H9 (cell line): ENCODE data around the gene LIN7A. TPM values are rescaled to one million over a fixed set of nuclear protein-coding genes. Genes with fewer than 3 reads are reported as not detected.

Experiments
- DNase-seq: peaks from one replicate; pipeline ENCODE4 v3.0.0-alpha.2; 2017
- H2AFZ ChIP-seq: one replicate; pipeline ENCODE4 v1.6.1; 2013; ENCODE audit warnings: mild to moderate bottlenecking, low read length, control low read depth, moderate library complexity
- H2AK5ac ChIP-seq: 2 replicates; pipeline ENCODE4 v1.6.1; 2013; ENCODE audit warnings: low read length, control low read depth, mixed read lengths; ENCODE audit not compliant: insufficient read length
- H2BK120ac ChIP-seq: one replicate; pipeline ENCODE4 v1.6.1; 2013; ENCODE audit warnings: low read depth, mild to moderate bottlenecking, low read length, control low read depth, inconsistent platforms; ENCODE audit not compliant: poor library complexity, severe bottlenecking
- H2BK12ac ChIP-seq: 2 replicates; pipeline ENCODE4 v1.6.1; 2013; ENCODE audit warnings: low read length, control low read depth, mixed read lengths, low read depth; ENCODE audit not compliant: insufficient read length
- H2BK15ac ChIP-seq: 2 replicates; pipeline ENCODE4 v1.6.1; 2013; ENCODE audit warnings: low read depth, low read length, control low read depth
- H2BK20ac ChIP-seq: one replicate; pipeline ENCODE4 v1.6.1; 2013; ENCODE audit warnings: low read depth, mild to moderate bottlenecking, low read length, control low read depth, inconsistent platforms; ENCODE audit not compliant: poor library complexity, severe bottlenecking
- H2BK5ac ChIP-seq: 2 replicates; pipeline ENCODE4 v1.6.1; 2013; ENCODE audit warnings: low read length, control low read depth, mixed read lengths; ENCODE audit not compliant: insufficient read length
- H3K14ac ChIP-seq: 2 replicates; pipeline ENCODE4 v1.6.1; 2013; ENCODE audit warnings: low read length, control low read depth; ENCODE audit not compliant: insufficient read depth
- H3K18ac ChIP-seq: 2 replicates; pipeline ENCODE4 v1.6.1; 2013; ENCODE audit warnings: low read depth, mild to moderate bottlenecking, mixed read lengths, low read length, control low read depth; ENCODE audit not compliant: insufficient read length
- H3K23ac ChIP-seq: 2 replicates; pipeline ENCODE4 v1.6.1; 2013; ENCODE audit warnings: low read length, control low read depth, mixed read lengths, low read depth; ENCODE audit not compliant: insufficient read length
- H3K23me2 ChIP-seq: 2 replicates; pipeline ENCODE4 v1.6.1; 2013; ENCODE audit warnings: low read depth, mild to moderate bottlenecking, mixed read lengths, low read length, control low read depth; ENCODE audit not compliant: insufficient read length, poor library complexity, severe bottlenecking
- H3K27ac ChIP-seq: 2 replicates; pipeline ENCODE4 v1.5.1; 2013; ENCODE audit warnings: low read length, control low read depth, mixed read lengths, low read depth; ENCODE audit not compliant: insufficient read length
- H3K27me3 ChIP-seq: 2 replicates; pipeline ENCODE4 v1.6.1; 2013; ENCODE audit warnings: low read length, control low read depth, inconsistent platforms; ENCODE audit not compliant: insufficient read depth
- H3K4ac ChIP-seq: 2 replicates; pipeline ENCODE4 v1.6.1; 2013; ENCODE audit warnings: low read depth, mild to moderate bottlenecking, control low read depth, inconsistent platforms, low read length, moderate library complexity
- H3K4me1 ChIP-seq: 2 replicates; pipeline ENCODE4 v1.6.1; 2013; ENCODE audit warnings: low read length, control low read depth, inconsistent platforms; ENCODE audit not compliant: insufficient read depth
- H3K4me2 ChIP-seq: 2 replicates; pipeline ENCODE4 v1.6.1; 2013; ENCODE audit warnings: low read length, control low read depth, mixed read lengths; ENCODE audit not compliant: insufficient read length, insufficient read depth
- H3K56ac ChIP-seq: 2 replicates; pipeline ENCODE4 v1.6.1; 2013; ENCODE audit warnings: low read depth, mild to moderate bottlenecking, mixed read lengths, low read length, control low read depth; ENCODE audit not compliant: insufficient read length
- H3K79me1 ChIP-seq: 2 replicates; pipeline ENCODE4 v1.6.1; 2013; ENCODE audit warnings: low read depth, mild to moderate bottlenecking, moderate library complexity, low read length, control low read depth, inconsistent platforms; ENCODE audit not compliant: insufficient read depth, poor library complexity, severe bottlenecking
- H3K79me2 ChIP-seq: 2 replicates; pipeline ENCODE4 v1.6.1; 2013; ENCODE audit warnings: low read length, control low read depth, inconsistent platforms; ENCODE audit not compliant: insufficient read depth
- H3K9ac ChIP-seq: 2 replicates; pipeline ENCODE4 v1.6.1; 2013; ENCODE audit warnings: low read length, control low read depth, mixed read lengths; ENCODE audit not compliant: insufficient read length; ENCODE audit errors: extremely low read depth
- H3K9me3 ChIP-seq: one replicate; pipeline ENCODE4 v1.6.1; 2013; ENCODE audit warnings: low read depth, low read length, inconsistent platforms; ENCODE audit not compliant: control insufficient read depth
- H3T11ph ChIP-seq: one replicate; pipeline ENCODE4 v1.6.1; 2013; ENCODE audit warnings: mild to moderate bottlenecking, low read length, control low read depth, inconsistent platforms
- H4K20me1 ChIP-seq: one replicate; pipeline ENCODE4 v1.6.1; 2013; ENCODE audit not compliant: control insufficient read depth, insufficient read length, insufficient read depth
- H4K5ac ChIP-seq: 2 replicates; pipeline ENCODE4 v1.6.1; 2013; ENCODE audit warnings: low read depth, mild to moderate bottlenecking, mixed read lengths, low read length, control low read depth; ENCODE audit not compliant: insufficient read length
- H4K8ac ChIP-seq: replicated peaks from 2 replicates; pipeline ENCODE4 v1.6.1; 2013; ENCODE audit warnings: low read length, control low read depth, mixed read lengths, low read depth; ENCODE audit not compliant: insufficient read length
- H4K91ac ChIP-seq: 2 replicates; pipeline ENCODE4 v1.6.1; 2013; ENCODE audit warnings: low read depth, mild to moderate bottlenecking, moderate library complexity, mixed read lengths, low read length, control low read depth; ENCODE audit not compliant: insufficient read length
- H3K27ac Mint-ChIP-seq, 3 experiments: 2 replicates in 2 of 3; 3 replicates in 1 of 3; pipeline ENCODE4 v1.8.0; 2020 to 2021; ENCODE audit warnings: mixed read lengths in 3 of 3, mild to moderate bottlenecking in 1 of 3, moderate library complexity in 1 of 3
- H3K27me3 Mint-ChIP-seq: 2 replicates; pipeline ENCODE4 v1.8.0; 2021; ENCODE audit warnings: low read depth, mild to moderate bottlenecking, moderate library complexity, mixed read lengths
- H3K36me3 Mint-ChIP-seq, 3 experiments: 2 replicates in 2 of 3; 3 replicates in 1 of 3; pipeline ENCODE4 v1.8.0; 2020 to 2021; ENCODE audit warnings: low read depth in 3 of 3, mixed read lengths in 3 of 3; ENCODE audit not compliant: insufficient read depth in 1 of 3
- H3K4me1 Mint-ChIP-seq, 2 experiments: 2 replicates each; pipeline ENCODE4 v1.8.0; 2020; ENCODE audit warnings: mixed read lengths in 2 of 2
- H3K4me3 Mint-ChIP-seq, 2 experiments: 2 replicates in 1 of 2; 3 replicates in 1 of 2; pipeline ENCODE4 v1.8.0; 2020 to 2021; ENCODE audit warnings: mild to moderate bottlenecking in 2 of 2, mixed read lengths in 2 of 2, moderate library complexity in 1 of 2
- H3K9me3 Mint-ChIP-seq, 2 experiments: 2 replicates in 1 of 2; 3 replicates in 1 of 2; pipeline ENCODE4 v1.8.0; 2020; ENCODE audit warnings: mild to moderate bottlenecking in 2 of 2, mixed read lengths in 2 of 2, moderate library complexity in 1 of 2
- CTCF ChIP-seq: fragments of 200-600 bp; sonication (generic); conservative IDR thresholded peaks from 3 replicates; pipeline ENCODE4 v1.8.0; 2021; ENCODE audit warnings: antibody characterized with exemption, mild to moderate bottlenecking
- total RNA-seq: library from RNA; stranded (reverse); gene quantifications from 2 replicates; pipeline ENCODE4 v1.2.1, GENCODE V29; 2021

The LIN7A gene
- total RNA-seq, 1 experiment from 2014 or later: 18.3 TPM

GRCh38 chr12:80858356-80858755 is 79.4 kb downstream of the LIN7A start:
- Histone ChIP-seq H3K14ac (no peak overlapping the region), H3K79me1 (no peaks in the 10 kb centered on the region), H4K91ac (no peak overlapping the region), H2BK20ac (no peak overlapping the region), H4K5ac (no peak overlapping the region), H3K27me3 (no peaks in the 10 kb centered on the region), H2BK12ac (no peak overlapping the region), H2BK5ac (no peak overlapping the region), H4K20me1 (no peaks in the 10 kb centered on the region), H2BK120ac (no peak overlapping the region), H3K27ac (no peak overlapping the region), H2BK15ac (no peak overlapping the region), H3K9ac (no peak overlapping the region), H3K56ac (no peak overlapping the region), H3K79me2 (no peaks in the 10 kb centered on the region), H2AFZ (no peak overlapping the region), H3K23ac (no peak overlapping the region), H4K8ac (no peak overlapping the region), H2AK5ac (no peak overlapping the region), H3K4me2 (no peak overlapping the region), H3K9me3 (no peaks in the 10 kb centered on the region), H3K18ac (no peak overlapping the region), H3K4me1 (no peaks in the 10 kb centered on the region), H3K4ac (no peak overlapping the region), H3T11ph (no peak overlapping the region), H3K23me2 (no peaks in the 10 kb centered on the region)
- H3K4me3 Mint-ChIP-seq: no peak overlapping the region
- H3K4me1 Mint-ChIP-seq: peaks cover 3 to 4% of the 10 kb centered on the region in 2 experiments; a peak in 2 of 4 replicates
- H3K27me3 Mint-ChIP-seq: no peaks in the 10 kb centered on the region
- H3K27ac Mint-ChIP-seq: no peak overlapping the region
- H3K9me3 Mint-ChIP-seq: no peaks in the 10 kb centered on the region; a peak in 1 of 5 replicates
- no peak for TF ChIP-seq CTCF
- DNase-seq: no peak
- H3K36me3 Mint-ChIP-seq: no peaks in the 10 kb centered on the region
